HUES64 (cell line): Measurements from ENCODE around the gene CLIP1.
A peak's percentile ranks its signal among the peaks of the same experiment; 100 is the strongest.
"Not testable (repeated sequence)": the region's sequence is repeated elsewhere in the genome, so short reads cannot be mapped to it uniquely, and the experiment has no call there.

ENCODE experiments used
- H3K27ac ChIP-seq: 2 replicates; pipeline ENCODE4 v1.7.0; 2013; ENCODE audit warnings: low read depth, low read length, inconsistent platforms
- H3K27me3 ChIP-seq: 2 replicates; pipeline ENCODE4 v1.6.1; 2013; ENCODE audit warnings: mild to moderate bottlenecking, low read length; ENCODE audit not compliant: insufficient read depth
- H3K36me3 ChIP-seq: 2 replicates; pipeline ENCODE4 v1.6.1; 2013; ENCODE audit warnings: mild to moderate bottlenecking, low read length; ENCODE audit not compliant: insufficient read depth
- H3K4me1 ChIP-seq: 2 replicates; pipeline ENCODE4 v1.6.1; 2013; ENCODE audit warnings: mild to moderate bottlenecking, low read length, moderate library complexity; ENCODE audit not compliant: insufficient read depth
- H3K4me3 ChIP-seq: 2 replicates; pipeline ENCODE4 v1.5.1; 2013; ENCODE audit warnings: mild to moderate bottlenecking, low read length, moderate library complexity
- H3K9ac ChIP-seq: 2 replicates; pipeline ENCODE4 v1.6.1; 2013; ENCODE audit warnings: mild to moderate bottlenecking, low read depth, low read length
- H3K9me3 ChIP-seq: 2 replicates; pipeline ENCODE4 v1.6.1; 2013; ENCODE audit warnings: low read depth, low read length; ENCODE audit not compliant: insufficient read depth
- WGBS: fragments of 150-250, 120-280 bp; methylation state at CpG from one replicate; pipeline ENCODE4 v1.1.7; 2013; ENCODE audit warnings: missing lambda C conversion rate; 5-methylcytosine and 5-hydroxymethylcytosine counted together

The CLIP1 gene

GRCh38 chr12:122407208-122407607 lies 15.3 kb downstream of the CLIP1 start:
- Histone ChIP-seq H3K9ac (no peak overlapping the region), H3K4me1 (no peaks in the 10 kb centered on the region), H3K27ac (no peak overlapping the region), H3K4me3 (no peak overlapping the region), H3K36me3 (0 out of 2 replicates have a peak, but pooled peaks cover 2% of the 10 kb centered on the region), H3K27me3 (no peaks in the 10 kb centered on the region), H3K9me3 (peaks cover 4% of the 10 kb centered on the region; the same call in 1 of the 2 replicates)
- 95% methylated on average over 3 of the region's 3 CpGs for WGBS

GRCh38 chr12:122406701-122407164 lies 15.7 kb downstream of the CLIP1 start:
- WGBS: 94% methylated on average over 3 of the region's 3 CpGs
- Histone ChIP-seq H3K4me3 (no peak overlapping the region), H3K27ac (no peak overlapping the region), H3K9ac (no peak overlapping the region), H3K27me3 (no peaks in the 10 kb centered on the region), H3K36me3 (0 out of 2 replicates have a peak, but pooled peaks cover 2% of the 10 kb centered on the region), H3K9me3 (peaks cover 4% of the 10 kb centered on the region; the same call in 1 of the 2 replicates), H3K4me1 (no peaks in the 10 kb centered on the region)

GRCh38 chr12:122403831-122404230 lies 18.6 kb downstream of the CLIP1 start:
- peaks cover 15% of the 10 kb centered on the region for H3K4me1 ChIP-seq

GRCh38 chr12:122403115-122403770 lies 19.2 kb downstream of the CLIP1 start:
- H3K9ac ChIP-seq: no peak overlapping the region
- 93% methylated on average over 6 of the region's 6 CpGs for WGBS
- no peak overlapping the region for H3K4me3 ChIP-seq
- H3K27me3 ChIP-seq: no peaks in the 10 kb centered on the region
- no peaks in the 10 kb centered on the region for H3K36me3 ChIP-seq
- H3K9me3 ChIP-seq: no peaks in the 10 kb centered on the region
- no peak overlapping the region for H3K27ac ChIP-seq
- H3K4me1 ChIP-seq: peaks cover 15% of the 10 kb centered on the region

More at GRCh38 chr12:122403831-122404230, 18.6 kb downstream of the CLIP1 start:
- H3K4me3 ChIP-seq: no peak overlapping the region
- H3K9ac ChIP-seq: no peak overlapping the region
- no peaks in the 10 kb centered on the region for H3K9me3 ChIP-seq
- H3K27ac ChIP-seq: no peak overlapping the region
- no peaks in the 10 kb centered on the region for H3K27me3 ChIP-seq
- WGBS: 94% methylated on average over 12 of the region's 12 CpGs
- H3K36me3 ChIP-seq: no peaks in the 10 kb centered on the region

GRCh38 chr12:122402264-122402663 lies 20.2 kb downstream of the CLIP1 start:
- Histone ChIP-seq H3K36me3 (no peaks in the 10 kb centered on the region), H3K9ac (no peak overlapping the region), H3K27me3 (no peaks in the 10 kb centered on the region), H3K4me1 (peaks cover 15% of the 10 kb centered on the region), H3K4me3 (no peak overlapping the region), H3K27ac (no peak overlapping the region), H3K9me3 (no peaks in the 10 kb centered on the region)
- 98% methylated on average over 4 of the region's 4 CpGs for WGBS

- Histone ChIP-seq H3K4me1 (peaks cover 15% of the 10 kb centered on the region), H3K27me3 (no peaks in the 10 kb centered on the region), H3K36me3 (no peaks in the 10 kb centered on the region), H3K27ac (peak overlapping the region; percentile 86), H3K9ac (peak overlapping the region; percentile 60), H3K9me3 (no peaks in the 10 kb centered on the region), H3K4me3 (peak overlapping the region; percentile 38)
- 14% methylated on average over 14 of the region's 14 CpGs for WGBS
Measured at GRCh38 chr12:122399592-122400373, 22.7 kb downstream of the CLIP1 start.

- H3K27ac ChIP-seq: peak overlapping the region; percentile 86; the same call in 1 of the 2 replicates
- 54% methylated on average over 2 of the region's 2 CpGs for WGBS
- no peak overlapping the region for H3K4me3 ChIP-seq
- peaks cover 15% of the 10 kb centered on the region for H3K4me1 ChIP-seq
- no peaks in the 10 kb centered on the region for H3K9me3 ChIP-seq
- H3K27me3 ChIP-seq: no peaks in the 10 kb centered on the region
- H3K36me3 ChIP-seq: no peaks in the 10 kb centered on the region
- H3K9ac ChIP-seq: no peak overlapping the region
Measured at GRCh38 chr12:122399254-122399591, 23.2 kb downstream of the CLIP1 start.

GRCh38 chr12:122397981-122398380 lies 24.5 kb downstream of the CLIP1 start:
- not testable (repeated sequence) for H3K36me3 ChIP-seq, H3K27me3 ChIP-seq, H3K27ac ChIP-seq, H3K4me3 ChIP-seq, H3K9me3 ChIP-seq, H3K9ac ChIP-seq
- 97% methylated on average over 6 of the region's 6 CpGs for WGBS
- H3K4me1 ChIP-seq: peaks cover 15% of the 10 kb centered on the region

GRCh38 chr12:122395319-122395718 lies 27.1 kb downstream of the CLIP1 start:
- Histone ChIP-seq H3K4me1 (peaks cover 11% of the 10 kb centered on the region), H3K27ac (no peak overlapping the region), H3K36me3 (no peaks in the 10 kb centered on the region), H3K9ac (no peak overlapping the region), H3K27me3 (no peaks in the 10 kb centered on the region), H3K4me3 (no peak overlapping the region), H3K9me3 (no peaks in the 10 kb centered on the region)
- WGBS: 90% methylated on average over 3 of the region's 3 CpGs

- no peak overlapping the region for H3K9ac ChIP-seq
- H3K4me1 ChIP-seq: peaks cover 5% of the 10 kb centered on the region
- H3K4me3 ChIP-seq: no peak overlapping the region
- no peaks in the 10 kb centered on the region for H3K27me3 ChIP-seq
- no peak overlapping the region for H3K27ac ChIP-seq
- H3K9me3 ChIP-seq: no peaks in the 10 kb centered on the region
- WGBS: 94% methylated on average over 14 of the region's 15 CpGs
- H3K36me3 ChIP-seq: no peaks in the 10 kb centered on the region
Measured at GRCh38 chr12:122394626-122395194, 27.8 kb downstream of the CLIP1 start.

GRCh38 chr12:122393817-122394216 lies 28.7 kb downstream of the CLIP1 start:
- WGBS: 96% methylated on average over 4 of the region's 4 CpGs
- no peaks in the 10 kb centered on the region for H3K36me3 ChIP-seq

More at GRCh38 chr12:122393817-122394216, 28.7 kb downstream of the CLIP1 start:
- Histone ChIP-seq H3K27me3 (no peaks in the 10 kb centered on the region), H3K9me3 (no peaks in the 10 kb centered on the region), H3K4me3 (no peak overlapping the region), H3K4me1 (no peaks in the 10 kb centered on the region), H3K27ac (no peak overlapping the region), H3K9ac (no peak overlapping the region)
